ENCODE data around the gene MSN. TPM values are rescaled to one million over a fixed set of nuclear protein-coding genes. Genes with fewer than 3 reads are reported as not detected.

MSN gene
- polyA plus RNA-seq, 1 donor from 2014 or later = 2.3 TPM

DNA sequence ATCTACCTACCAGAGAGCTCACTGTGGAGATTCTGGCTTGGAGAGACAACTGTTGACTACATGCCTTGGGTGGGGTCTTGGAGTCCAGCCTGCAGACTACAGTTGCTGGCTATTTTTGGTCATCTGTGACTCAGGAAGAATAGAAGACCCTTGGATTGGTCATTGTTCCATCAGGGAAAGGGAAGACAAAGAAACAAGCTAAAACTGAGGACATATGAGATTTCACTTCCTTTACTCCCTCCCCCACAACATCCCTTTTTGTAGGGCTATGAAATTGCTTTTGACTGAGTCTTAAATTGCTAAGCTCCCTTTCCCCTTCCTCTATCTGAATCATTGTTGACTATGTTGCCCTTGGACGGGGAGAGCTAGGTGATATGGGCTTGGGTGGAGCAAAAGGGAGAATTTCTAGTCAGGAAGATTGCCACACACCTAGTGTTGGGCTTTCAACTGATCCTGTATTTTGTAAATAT, 11.7 kb downstream of the MSN start:
- no peaks in the 10 kb centered on the region for H3F3A ChIP-seq (ENCODE audit: insufficient read depth, low read length, poor library complexity, severe bottlenecking)
- H3K9me2 ChIP-seq (ENCODE audit: insufficient read depth, low read length) = no peaks in the 10 kb centered on the region
- H3K27me3 ChIP-seq (ENCODE audit: insufficient read depth, low read depth, low read length) = no peaks in the 10 kb centered on the region
- no peak overlapping the region for H3K4me3 ChIP-seq (ENCODE audit: low read length)
- no peaks in the 10 kb centered on the region for H4K20me1 ChIP-seq (ENCODE audit: insufficient read depth)
- no peak overlapping the region for H3K4me2 ChIP-seq (ENCODE audit: low read length)
- no peak overlapping the region for H2AFZ ChIP-seq (ENCODE audit: low read depth, low read length)
- TF ChIP-seq EP300 (conservative IDR thresholded peaks at IDR 0.05; ENCODE audit: poor library complexity, severe bottlenecking) = no peak
- no peak for TF ChIP-seq EZH2 (IDR thresholded peaks at IDR 0.05; ENCODE audit: borderline replicate concordance, insufficient read depth, low read length, poor library complexity, severe bottlenecking)
- no peak for TF ChIP-seq POLR2AphosphoS5 (IDR thresholded peaks at IDR 0.05)
- no peak for TF ChIP-seq MXI1 (conservative IDR thresholded peaks at IDR 0.05; ENCODE audit: poor library complexity, severe bottlenecking)
- TF ChIP-seq, protein P1, sequence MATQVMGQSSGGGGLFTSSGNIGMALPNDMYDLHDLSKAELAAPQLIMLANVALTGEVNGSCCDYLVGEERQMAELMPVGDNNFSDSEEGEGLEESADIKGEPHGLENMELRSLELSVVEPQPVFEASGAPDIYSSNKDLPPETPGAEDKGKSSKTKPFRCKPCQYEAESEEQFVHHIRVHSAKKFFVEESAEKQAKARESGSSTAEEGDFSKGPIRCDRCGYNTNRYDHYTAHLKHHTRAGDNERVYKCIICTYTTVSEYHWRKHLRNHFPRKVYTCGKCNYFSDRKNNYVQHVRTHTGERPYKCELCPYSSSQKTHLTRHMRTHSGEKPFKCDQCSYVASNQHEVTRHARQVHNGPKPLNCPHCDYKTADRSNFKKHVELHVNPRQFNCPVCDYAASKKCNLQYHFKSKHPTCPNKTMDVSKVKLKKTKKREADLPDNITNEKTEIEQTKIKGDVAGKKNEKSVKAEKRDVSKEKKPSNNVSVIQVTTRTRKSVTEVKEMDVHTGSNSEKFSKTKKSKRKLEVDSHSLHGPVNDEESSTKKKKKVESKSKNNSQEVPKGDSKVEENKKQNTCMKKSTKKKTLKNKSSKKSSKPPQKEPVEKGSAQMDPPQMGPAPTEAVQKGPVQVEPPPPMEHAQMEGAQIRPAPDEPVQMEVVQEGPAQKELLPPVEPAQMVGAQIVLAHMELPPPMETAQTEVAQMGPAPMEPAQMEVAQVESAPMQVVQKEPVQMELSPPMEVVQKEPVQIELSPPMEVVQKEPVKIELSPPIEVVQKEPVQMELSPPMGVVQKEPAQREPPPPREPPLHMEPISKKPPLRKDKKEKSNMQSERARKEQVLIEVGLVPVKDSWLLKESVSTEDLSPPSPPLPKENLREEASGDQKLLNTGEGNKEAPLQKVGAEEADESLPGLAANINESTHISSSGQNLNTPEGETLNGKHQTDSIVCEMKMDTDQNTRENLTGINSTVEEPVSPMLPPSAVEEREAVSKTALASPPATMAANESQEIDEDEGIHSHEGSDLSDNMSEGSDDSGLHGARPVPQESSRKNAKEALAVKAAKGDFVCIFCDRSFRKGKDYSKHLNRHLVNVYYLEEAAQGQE (IDR thresholded peaks at IDR 0.05; ENCODE audit: borderline replicate concordance) = no peak
- no peak for TF ChIP-seq SMC3 (conservative IDR thresholded peaks at IDR 0.05; ENCODE audit: poor library complexity)
- no peak for TF ChIP-seq TAF1 (IDR thresholded peaks at IDR 0.05; ENCODE audit: low read depth)
- TF ChIP-seq, protein P2, sequence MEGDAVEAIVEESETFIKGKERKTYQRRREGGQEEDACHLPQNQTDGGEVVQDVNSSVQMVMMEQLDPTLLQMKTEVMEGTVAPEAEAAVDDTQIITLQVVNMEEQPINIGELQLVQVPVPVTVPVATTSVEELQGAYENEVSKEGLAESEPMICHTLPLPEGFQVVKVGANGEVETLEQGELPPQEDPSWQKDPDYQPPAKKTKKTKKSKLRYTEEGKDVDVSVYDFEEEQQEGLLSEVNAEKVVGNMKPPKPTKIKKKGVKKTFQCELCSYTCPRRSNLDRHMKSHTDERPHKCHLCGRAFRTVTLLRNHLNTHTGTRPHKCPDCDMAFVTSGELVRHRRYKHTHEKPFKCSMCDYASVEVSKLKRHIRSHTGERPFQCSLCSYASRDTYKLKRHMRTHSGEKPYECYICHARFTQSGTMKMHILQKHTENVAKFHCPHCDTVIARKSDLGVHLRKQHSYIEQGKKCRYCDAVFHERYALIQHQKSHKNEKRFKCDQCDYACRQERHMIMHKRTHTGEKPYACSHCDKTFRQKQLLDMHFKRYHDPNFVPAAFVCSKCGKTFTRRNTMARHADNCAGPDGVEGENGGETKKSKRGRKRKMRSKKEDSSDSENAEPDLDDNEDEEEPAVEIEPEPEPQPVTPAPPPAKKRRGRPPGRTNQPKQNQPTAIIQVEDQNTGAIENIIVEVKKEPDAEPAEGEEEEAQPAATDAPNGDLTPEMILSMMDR (IDR thresholded peaks at IDR 0.05; ENCODE audit: poor library complexity, severe bottlenecking) = no peak
- TF ChIP-seq RAD21 (conservative IDR thresholded peaks at IDR 0.05) = no peak
- no peak overlapping the region for H3K27ac ChIP-seq (ENCODE audit: low read length)
- no peaks in the 10 kb centered on the region for H3K9me3 ChIP-seq (ENCODE audit: low read length)
- no peak overlapping the region for H3K9ac ChIP-seq (ENCODE audit: low read length)
- H3K36me3 ChIP-seq (ENCODE audit: insufficient read depth, low read length) = no peaks in the 10 kb centered on the region
- H3K79me2 ChIP-seq (replicated peaks; ENCODE audit: insufficient read depth, low read length) = no peaks in the 10 kb centered on the region

DNA sequence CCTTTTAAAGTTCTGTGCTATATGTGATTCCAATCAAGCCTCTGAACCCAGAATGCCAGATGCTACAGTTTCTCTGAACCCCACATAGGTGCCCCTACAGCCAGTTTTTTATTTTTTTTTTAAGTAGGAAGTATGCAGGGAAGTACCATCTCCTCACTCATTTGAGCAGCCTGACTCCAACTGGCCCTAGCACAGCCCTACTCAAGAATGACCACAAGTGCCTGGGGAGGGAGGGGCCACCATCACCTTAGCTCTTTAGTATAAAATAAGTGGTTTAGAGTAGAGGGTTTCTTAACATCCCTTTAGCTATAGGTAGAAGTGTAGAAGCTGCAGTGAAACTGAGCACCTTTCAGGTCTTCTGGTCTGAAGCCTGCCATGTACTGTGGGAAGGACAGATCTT, 14.4 kb downstream of the MSN start:
- no peaks in the 10 kb centered on the region for H3K27me3 ChIP-seq (ENCODE audit: insufficient read depth, low read depth, low read length)
- no peaks in the 10 kb centered on the region for H3K9me2 ChIP-seq (ENCODE audit: insufficient read depth, low read length)
- no peak overlapping the region for H3K27ac ChIP-seq (ENCODE audit: low read length)
- no peak overlapping the region for H2AFZ ChIP-seq (ENCODE audit: low read depth, low read length)
- no peak overlapping the region for H3K4me2 ChIP-seq (ENCODE audit: low read length)
- H3K9ac ChIP-seq (ENCODE audit: low read length) = no peak overlapping the region
- no peaks in the 10 kb centered on the region for H3K36me3 ChIP-seq (ENCODE audit: insufficient read depth, low read length)
- H3K4me3 ChIP-seq (ENCODE audit: low read length) = no peak overlapping the region
- no peaks in the 10 kb centered on the region for H4K20me1 ChIP-seq (ENCODE audit: insufficient read depth)
- H3F3A ChIP-seq (ENCODE audit: insufficient read depth, low read length, poor library complexity, severe bottlenecking) = no peaks in the 10 kb centered on the region
- TF ChIP-seq EZH2 (IDR thresholded peaks at IDR 0.05; ENCODE audit: borderline replicate concordance, insufficient read depth, low read length, poor library complexity, severe bottlenecking) (no peak), MXI1 (conservative IDR thresholded peaks at IDR 0.05; ENCODE audit: poor library complexity, severe bottlenecking) (no peak), EP300 (conservative IDR thresholded peaks at IDR 0.05; ENCODE audit: poor library complexity, severe bottlenecking) (no peak), SMC3 (conservative IDR thresholded peaks at IDR 0.05; ENCODE audit: poor library complexity) (no peak), POLR2AphosphoS5 (IDR thresholded peaks at IDR 0.05) (no peak), RAD21 (conservative IDR thresholded peaks at IDR 0.05) (no peak), TAF1 (IDR thresholded peaks at IDR 0.05; ENCODE audit: low read depth) (no peak)
- TF ChIP-seq, protein P2 (IDR thresholded peaks at IDR 0.05; ENCODE audit: poor library complexity, severe bottlenecking) = no peak
- TF ChIP-seq, protein P1 (IDR thresholded peaks at IDR 0.05; ENCODE audit: borderline replicate concordance) = no peak
- no peaks in the 10 kb centered on the region for H3K9me3 ChIP-seq (ENCODE audit: low read length)
- no peaks in the 10 kb centered on the region for H3K79me2 ChIP-seq (replicated peaks; ENCODE audit: insufficient read depth, low read length)
